Mucosa of rectum (tissue), 2 donors: ENCODE data around the gene BARD1.

Experiments
- H3K27ac ChIP-seq, 2 donors: one replicate each; pipeline ENCODE4 v1.7.0; 2013; ENCODE audit warnings: inconsistent platforms in 2 of 2, low read depth in 2 of 2, low read length in 2 of 2
- H3K27me3 ChIP-seq, 2 donors: one replicate each; pipeline ENCODE4 v1.7.0; 2013; ENCODE audit warnings: low read length in 2 of 2; ENCODE audit not compliant: control insufficient read depth in 2 of 2, insufficient read depth in 2 of 2
- H3K36me3 ChIP-seq, 2 donors: one replicate each; pipeline ENCODE4 v1.7.0; 2013; ENCODE audit warnings: low read length in 2 of 2; ENCODE audit not compliant: control insufficient read depth in 2 of 2, insufficient read depth in 2 of 2
- H3K4me1 ChIP-seq, 2 donors: one replicate each; pipeline ENCODE4 v1.7.0; 2013; ENCODE audit warnings: low read length in 2 of 2, mild to moderate bottlenecking in 1 of 2; ENCODE audit not compliant: control insufficient read depth in 2 of 2, insufficient read depth in 2 of 2
- H3K4me3 ChIP-seq, 2 donors: one replicate each; pipeline ENCODE4 v1.7.0; 2013; ENCODE audit warnings: low read length in 2 of 2
- H3K9ac ChIP-seq, 2 donors: one replicate each; pipeline ENCODE4 v1.7.0; 2013; ENCODE audit warnings: low read length in 2 of 2, low read depth in 1 of 2, mild to moderate bottlenecking in 1 of 2
- H3K9me3 ChIP-seq, 2 donors: one replicate each; pipeline ENCODE4 v1.7.0; 2013; ENCODE audit warnings: low read length in 2 of 2; ENCODE audit not compliant: control insufficient read depth in 2 of 2
- donor health status: healthy.
- donor health status: Normal muscosa, but diverticular disease.

The BARD1 gene

DNA sequence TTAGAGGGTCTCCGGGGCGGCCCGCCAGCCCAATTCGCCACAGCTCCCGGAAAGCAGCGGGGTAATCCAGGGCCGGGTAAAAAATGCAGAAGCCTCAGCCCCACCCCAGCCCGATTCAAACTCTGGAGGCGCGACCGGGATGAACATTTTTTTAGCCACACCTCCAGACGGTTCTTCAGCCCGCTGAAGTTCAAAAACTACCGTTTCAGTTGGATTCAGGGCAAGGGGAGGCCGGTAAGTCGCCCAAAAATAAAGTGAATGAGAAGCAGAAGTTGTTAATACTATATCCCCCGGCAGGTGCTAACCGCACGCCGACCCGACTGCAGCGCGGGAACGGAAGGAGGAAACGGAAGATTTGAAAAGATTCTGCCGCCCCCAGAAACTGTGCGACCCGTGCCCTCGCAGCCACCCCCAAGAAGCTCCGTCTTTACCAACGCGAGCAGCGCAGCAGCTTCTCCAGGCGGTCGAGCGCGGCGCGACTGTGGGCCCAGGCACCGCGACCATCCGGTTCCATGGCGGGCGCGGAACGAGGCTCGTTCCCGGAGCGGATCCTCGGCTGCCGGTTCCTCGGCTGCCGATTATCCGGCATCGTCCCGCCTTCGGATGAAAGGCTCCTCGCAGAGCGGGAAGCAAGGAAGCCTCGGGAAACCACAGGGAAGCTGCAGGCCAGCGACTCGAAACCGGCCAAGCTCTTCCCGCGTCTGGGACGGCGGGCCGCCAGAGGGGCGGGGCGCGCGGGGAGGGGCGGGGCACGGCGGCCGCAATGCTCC lies at the start of gene BARD1:
Gene BARD1, minus strand, starts transcription at position 703 of the 770 bp plus-strand sequence. Its CDS starts 114 bp downstream, at position 589.
- peaks cover 3 to 9% of the 10 kb centered on the region in 2 donors for H3K4me1 ChIP-seq

DNA sequence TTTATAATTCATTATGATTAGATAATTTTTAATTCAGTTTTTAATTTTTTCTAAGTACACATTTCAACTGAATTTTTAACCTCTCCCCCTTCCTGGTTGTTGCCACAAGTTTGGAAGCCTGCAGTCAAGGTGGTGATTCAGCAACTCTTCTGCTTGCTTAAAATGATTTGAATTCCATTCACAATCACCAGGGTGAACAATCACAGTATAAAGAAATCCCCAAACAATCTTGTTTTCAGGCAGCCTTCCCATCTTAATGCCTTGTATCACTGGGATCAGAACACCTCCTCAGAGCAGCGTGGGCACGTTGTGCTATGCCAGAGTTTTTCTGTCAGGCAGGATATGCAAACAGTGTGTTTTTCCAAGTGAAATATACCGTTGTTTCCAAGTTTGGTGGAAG lies 46.7 kb upstream of the BARD1 start:
- H3K9ac ChIP-seq, result no peak overlapping the region
- H3K27ac ChIP-seq, result no peak overlapping the region
- H3K9me3 ChIP-seq, result no peaks in the 10 kb centered on the region
- no peaks in the 10 kb centered on the region for H3K4me1 ChIP-seq
- no peaks in the 10 kb centered on the region for H3K27me3 ChIP-seq
- no peak overlapping the region for H3K4me3 ChIP-seq
- H3K36me3 ChIP-seq, result no peaks in the 10 kb centered on the region

More for the DNA sequence above, at the start of gene BARD1:
- Histone ChIP-seq H3K27me3 (no peaks in the 10 kb centered on the region), H3K36me3 (no peaks in the 10 kb centered on the region), H3K9ac (peak within 1 kb of the TSS; percentile 86 to 93), H3K9me3 (no peaks in the 10 kb centered on the region), H3K4me3 (peak within 1 kb of the TSS; percentile 84 to 92), H3K27ac (peak within 1 kb of the TSS; percentile 90 to 93)

GRCh38 chr2:214853906-214854305 lies 44.4 kb upstream of the BARD1 start:
- Histone ChIP-seq H3K36me3 (no peaks in the 10 kb centered on the region), H3K27ac (no peak overlapping the region), H3K4me1 (no peaks in the 10 kb centered on the region), H3K9ac (no peak overlapping the region), H3K27me3 (no peaks in the 10 kb centered on the region), H3K9me3 (no peaks in the 10 kb centered on the region), H3K4me3 (no peak overlapping the region)

GRCh38 chr2:214843823-214844222 lies 34.3 kb upstream of the BARD1 start:
- Histone ChIP-seq H3K4me3 (no peak overlapping the region), H3K9ac (no peak overlapping the region), H3K9me3 (no peaks in the 10 kb centered on the region), H3K27me3 (no peaks in the 10 kb centered on the region), H3K4me1 (no peaks in the 10 kb centered on the region), H3K27ac (no peak overlapping the region), H3K36me3 (no peaks in the 10 kb centered on the region)

GRCh38 chr2:214839464-214839863 lies 30.0 kb upstream of the BARD1 start:
- Histone ChIP-seq H3K27me3 (no peaks in the 10 kb centered on the region), H3K36me3 (no peaks in the 10 kb centered on the region)

GRCh38 chr2:214837466-214837865 lies 28.0 kb upstream of the BARD1 start:
- Histone ChIP-seq H3K36me3 (no peaks in the 10 kb centered on the region), H3K27ac (no peak overlapping the region), H3K9me3 (no peaks in the 10 kb centered on the region), H3K4me3 (no peak overlapping the region), H3K27me3 (no peaks in the 10 kb centered on the region), H3K4me1 (no peaks in the 10 kb centered on the region), H3K9ac (no peak overlapping the region)

More at GRCh38 chr2:214839464-214839863, 30.0 kb upstream of the BARD1 start:
- no peak overlapping the region for H3K27ac ChIP-seq
- H3K4me1 ChIP-seq, result no peaks in the 10 kb centered on the region
- H3K4me3 ChIP-seq, result no peak overlapping the region
- H3K9me3 ChIP-seq, result no peaks in the 10 kb centered on the region
- H3K9ac ChIP-seq, result no peak overlapping the region

DNA sequence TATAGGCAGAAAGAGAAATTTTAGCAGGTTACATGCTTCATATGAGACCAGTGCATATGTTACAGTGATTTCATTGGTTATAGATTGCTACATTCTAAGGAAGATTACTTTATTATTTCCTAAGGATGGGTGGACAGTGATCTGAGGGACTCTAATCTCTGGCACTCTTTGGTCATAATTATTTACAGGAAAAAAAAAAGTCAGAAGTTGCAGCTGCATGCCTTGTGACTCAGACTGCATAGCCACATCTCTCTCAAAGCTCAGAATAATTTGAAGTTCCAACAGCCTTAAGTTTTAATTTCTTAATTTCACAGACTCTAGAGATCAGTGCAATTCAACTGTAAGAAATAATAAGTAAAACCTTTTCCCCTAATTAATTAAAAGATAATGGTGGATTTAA lies 27.1 kb upstream of the BARD1 start:
- Histone ChIP-seq H3K27ac (no peak overlapping the region), H3K27me3 (no peaks in the 10 kb centered on the region), H3K4me3 (no peak overlapping the region), H3K36me3 (no peaks in the 10 kb centered on the region), H3K4me1 (no peaks in the 10 kb centered on the region), H3K9me3 (no peaks in the 10 kb centered on the region), H3K9ac (no peak overlapping the region)

DNA sequence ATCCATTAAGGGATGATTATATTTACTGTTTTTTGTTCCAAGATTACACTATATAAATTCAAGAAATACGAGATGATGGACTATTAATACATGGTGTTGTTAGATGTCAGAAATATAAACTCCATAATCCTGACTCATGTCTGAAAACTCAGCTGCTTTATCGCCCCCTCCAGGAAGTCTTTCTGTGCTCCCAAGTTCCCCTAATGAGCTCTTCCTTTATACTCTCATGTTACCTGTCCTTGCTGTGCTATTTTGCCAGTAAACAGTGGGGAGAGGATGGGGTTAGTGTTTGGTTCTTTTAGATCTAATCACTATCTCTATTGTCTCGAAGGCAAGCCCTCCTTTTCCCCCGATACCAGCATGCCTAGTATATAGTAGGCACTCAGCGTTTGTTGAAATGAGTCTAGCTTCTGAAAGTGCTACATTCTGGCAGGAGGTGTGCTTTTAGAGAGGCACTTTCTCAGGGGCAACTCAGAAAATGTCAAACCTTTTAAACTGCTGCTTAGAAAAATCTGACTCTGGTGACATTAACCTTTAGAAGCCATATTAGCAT lies 21.4 kb upstream of the BARD1 start:
- no peak overlapping the region for H3K27ac ChIP-seq
- H3K27me3 ChIP-seq, result no peaks in the 10 kb centered on the region
- H3K9me3 ChIP-seq, result no peaks in the 10 kb centered on the region
- no peaks in the 10 kb centered on the region for H3K36me3 ChIP-seq
- no peak overlapping the region for H3K9ac ChIP-seq
- no peaks in the 10 kb centered on the region for H3K4me1 ChIP-seq
- no peak overlapping the region for H3K4me3 ChIP-seq

DNA sequence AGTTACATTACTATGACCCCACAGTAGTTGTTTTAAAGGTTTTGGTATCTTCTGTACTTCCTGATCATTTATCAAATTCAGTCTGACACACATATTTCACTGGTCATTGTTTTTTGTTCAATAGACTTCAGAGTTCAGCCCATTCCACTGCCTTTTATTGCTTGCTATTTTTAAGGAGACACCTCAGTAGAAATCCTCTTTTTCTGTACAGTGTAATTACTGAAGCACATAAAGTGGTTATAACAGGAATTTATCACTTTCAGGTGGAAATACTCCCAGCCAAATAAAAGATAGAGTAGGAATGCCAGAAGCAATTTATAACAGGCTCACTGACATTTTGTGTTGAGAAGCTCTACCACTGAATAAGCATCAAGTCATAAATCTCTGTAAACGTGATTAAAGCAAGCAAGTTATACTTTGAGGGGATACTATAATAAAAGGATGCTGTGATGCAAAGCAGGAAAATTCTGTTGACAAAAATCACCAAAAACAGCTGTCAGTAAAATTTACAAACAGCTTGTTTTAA lies 6.6 kb upstream of the BARD1 start:
- no peaks in the 10 kb centered on the region for H3K36me3 ChIP-seq
- no peak overlapping the region for H3K9ac ChIP-seq
- H3K9me3 ChIP-seq, result no peaks in the 10 kb centered on the region
- H3K4me3 ChIP-seq, result no peak overlapping the region
- no peak overlapping the region for H3K27ac ChIP-seq
- peaks cover 0 to 2% of the 10 kb centered on the region in 2 donors for H3K27me3 ChIP-seq
- H3K4me1 ChIP-seq, result no peaks in the 10 kb centered on the region

- Histone ChIP-seq H3K4me1 (peaks cover 3 to 9% of the 10 kb centered on the region in 2 donors), H3K4me3 (peak overlapping the region; percentile 69 to 87), H3K9me3 (no peaks in the 10 kb centered on the region), H3K36me3 (no peaks in the 10 kb centered on the region), H3K27ac (no peak overlapping the region), H3K27me3 (no peaks in the 10 kb centered on the region), H3K9ac (no peak overlapping the region)
These were observed 1.2 kb upstream of the BARD1 start for GRCh38 chr2:214810671-214811070.
